Retinal pigment epithelial cell (primary cell): ENCODE results near the gene CAPN10.

ENCODE experiments used
- DNase-seq: peaks from one replicate; pipeline ENCODE4 v3.0.0-alpha.2; 2010; ENCODE audit warnings: low read depth
- H3K4me3 ChIP-seq: 2 replicates; pipeline ENCODE4 v1.5.1; 2011; ENCODE audit warnings: mild to moderate bottlenecking, low read length, control low read depth, moderate library complexity
- CTCF ChIP-seq: conservative IDR thresholded peaks from 2 replicates; pipeline ENCODE4 v1.5.1; 2011; ENCODE audit warnings: low read depth, low read length, control low read depth, inconsistent platforms

Gene CAPN10

GRCh38 chr2:240623531-240624010 lies 37.0 kb downstream of the CAPN10 start:
- no peak overlapping the region for H3K4me3 ChIP-seq
- DNase-seq, result no peak
- TF ChIP-seq CTCF, result no peak

- H3K4me3 ChIP-seq, result no peak overlapping the region
- no peak for DNase-seq
- TF ChIP-seq CTCF, result no peak
Measured at GRCh38 chr2:240624011-240624949, 37.7 kb downstream of the CAPN10 start.

- no peak for DNase-seq
- TF ChIP-seq CTCF, result no peak
- H3K4me3 ChIP-seq, result no peak within 1 kb of the TSS
Measured at GRCh38 chr2:240624950-240625621, 38.6 kb downstream of the CAPN10 start, which contains the start of gene GPR35. TSS of gene GPR35 (plus strand) at chr2:240625480. CDS start at chr2:240629953, 4,473 bp downstream.

- DNase-seq, result no peak
- no peak for TF ChIP-seq CTCF
- H3K4me3 ChIP-seq, result no peak overlapping the region
Measured at GRCh38 chr2:240626531-240627300, 40.2 kb downstream of the CAPN10 start.

- H3K4me3 ChIP-seq, result no peak overlapping the region
- TF ChIP-seq CTCF, result no peak
- no peak for DNase-seq
Measured at GRCh38 chr2:240627736-240628506, 41.4 kb downstream of the CAPN10 start.

- TF ChIP-seq CTCF, result no peak
- no peak for DNase-seq
- no peak overlapping the region for H3K4me3 ChIP-seq
Measured at GRCh38 chr2:240628507-240628807, 41.9 kb downstream of the CAPN10 start.
